PC-9 (cell line): ENCODE measurements around the gene UNC93A.

ENCODE experiments used
- EZH2 ChIP-seq: fragments of 200-600 bp; sonication (generic); IDR thresholded peaks from 2 replicates; pipeline ENCODE4 v1.8.0; 2017; ENCODE audit warnings: antibody characterized with exemption, low read depth
- TF ChIP-seq, protein P1 (sequence below): fragments of 200-600 bp; sonication (generic); conservative IDR thresholded peaks from 2 replicates; pipeline ENCODE4 v1.6.1; 2017; ENCODE audit warnings: mixed run types, antibody characterized with exemption, mild to moderate bottlenecking, moderate library complexity

- TF ChIP-seq EZH2, result no peak
- TF ChIP-seq, protein P1, sequence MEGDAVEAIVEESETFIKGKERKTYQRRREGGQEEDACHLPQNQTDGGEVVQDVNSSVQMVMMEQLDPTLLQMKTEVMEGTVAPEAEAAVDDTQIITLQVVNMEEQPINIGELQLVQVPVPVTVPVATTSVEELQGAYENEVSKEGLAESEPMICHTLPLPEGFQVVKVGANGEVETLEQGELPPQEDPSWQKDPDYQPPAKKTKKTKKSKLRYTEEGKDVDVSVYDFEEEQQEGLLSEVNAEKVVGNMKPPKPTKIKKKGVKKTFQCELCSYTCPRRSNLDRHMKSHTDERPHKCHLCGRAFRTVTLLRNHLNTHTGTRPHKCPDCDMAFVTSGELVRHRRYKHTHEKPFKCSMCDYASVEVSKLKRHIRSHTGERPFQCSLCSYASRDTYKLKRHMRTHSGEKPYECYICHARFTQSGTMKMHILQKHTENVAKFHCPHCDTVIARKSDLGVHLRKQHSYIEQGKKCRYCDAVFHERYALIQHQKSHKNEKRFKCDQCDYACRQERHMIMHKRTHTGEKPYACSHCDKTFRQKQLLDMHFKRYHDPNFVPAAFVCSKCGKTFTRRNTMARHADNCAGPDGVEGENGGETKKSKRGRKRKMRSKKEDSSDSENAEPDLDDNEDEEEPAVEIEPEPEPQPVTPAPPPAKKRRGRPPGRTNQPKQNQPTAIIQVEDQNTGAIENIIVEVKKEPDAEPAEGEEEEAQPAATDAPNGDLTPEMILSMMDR, result no peak
Measured at GRCh38 chr6:167338541-167339117, 47.5 kb downstream of the UNC93A start.
